Measurements from ENCODE around the gene RBP5.
"Not testable (repeated sequence)": the region's sequence is repeated elsewhere in the genome, so short reads cannot be mapped to it uniquely, and the experiment has no call there.

RBP5 gene

GRCh38 chr12:7122811-7123769 lies 5.6 kb downstream of the RBP5 start:
- no peak for DNase-seq

DNA sequence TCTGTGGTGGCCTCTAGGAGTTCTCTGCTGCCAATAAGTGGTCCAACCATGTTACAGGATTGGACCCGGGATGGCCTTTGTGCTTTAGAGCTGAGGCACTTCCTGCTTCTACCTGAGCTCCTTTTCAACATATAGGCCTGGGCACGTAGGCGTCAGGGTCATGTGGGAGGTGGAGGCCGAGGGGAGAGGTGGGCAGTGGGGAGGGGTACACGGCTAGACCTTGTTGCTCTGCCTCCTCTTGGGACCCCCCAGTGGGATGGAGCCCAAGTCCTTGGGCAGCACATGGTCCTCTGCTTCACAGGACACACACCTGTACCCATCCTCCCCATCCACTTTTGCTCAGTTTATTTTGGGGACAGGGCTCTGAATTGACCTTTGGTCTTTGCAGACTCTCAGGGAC lies 7.4 kb downstream of the RBP5 start:
- no peak for DNase-seq

DNA sequence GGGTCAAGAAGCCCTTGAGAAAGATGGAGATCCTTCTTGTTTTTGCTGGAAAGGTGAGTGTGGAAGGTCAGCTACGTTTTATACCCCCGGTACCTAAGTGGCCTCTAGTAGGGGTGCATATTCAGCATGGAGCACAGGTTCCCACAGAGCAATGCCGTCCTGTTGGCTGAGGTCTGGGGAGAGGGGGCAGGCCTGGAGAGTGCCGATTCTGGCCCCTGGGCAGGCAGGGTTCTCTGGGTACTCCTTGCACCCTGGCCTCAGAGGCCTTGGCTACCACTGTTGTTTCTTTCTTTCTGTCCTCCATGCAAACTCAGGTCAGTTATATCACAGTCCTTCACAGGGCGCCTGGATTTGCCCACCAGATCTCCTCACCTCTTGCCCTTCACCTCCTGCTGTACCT lies 8.5 kb downstream of the RBP5 start:
- no peak for DNase-seq

DNA sequence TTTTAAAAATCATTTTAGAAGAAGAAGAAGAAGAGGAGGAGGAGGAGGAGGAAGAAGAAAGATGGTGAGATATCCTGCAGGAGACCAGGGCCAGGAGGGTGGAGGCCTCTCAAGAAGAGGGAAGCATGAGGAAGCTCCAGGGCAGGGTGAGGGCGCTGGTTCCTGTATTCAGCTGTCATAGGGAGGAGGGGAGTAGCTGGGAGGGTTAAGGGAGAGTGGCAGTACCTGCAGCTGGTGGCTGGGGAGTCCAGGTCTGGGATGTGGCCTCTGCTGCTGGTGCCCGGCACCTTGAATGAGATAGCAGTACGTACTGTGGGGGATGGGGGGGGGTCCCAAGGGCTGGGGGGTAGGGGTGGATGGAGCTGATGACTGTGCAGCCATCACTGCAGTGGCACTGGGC lies 9.8 kb downstream of the RBP5 start:
- no peak for DNase-seq

DNA sequence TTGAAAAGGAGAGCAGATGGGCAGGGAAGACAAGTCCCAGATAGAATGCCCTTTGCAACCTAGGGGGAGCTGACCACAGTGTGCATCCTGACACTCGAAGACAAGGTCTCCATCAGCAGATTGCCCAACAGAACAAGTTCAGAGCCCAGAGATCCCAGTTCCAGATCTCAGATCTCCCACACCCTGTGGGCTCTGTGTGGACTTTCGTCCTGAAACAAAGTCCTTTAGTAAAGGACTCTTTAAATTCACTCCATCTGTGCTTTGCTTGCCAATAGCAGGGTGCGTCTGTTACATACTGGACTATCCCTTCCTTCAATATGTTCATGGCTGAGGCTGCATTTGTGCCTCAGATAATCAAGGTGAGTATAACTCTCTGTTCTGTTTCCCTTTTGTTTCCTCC lies 11.0 kb downstream of the RBP5 start:
- DNase-seq, result no peak

DNA sequence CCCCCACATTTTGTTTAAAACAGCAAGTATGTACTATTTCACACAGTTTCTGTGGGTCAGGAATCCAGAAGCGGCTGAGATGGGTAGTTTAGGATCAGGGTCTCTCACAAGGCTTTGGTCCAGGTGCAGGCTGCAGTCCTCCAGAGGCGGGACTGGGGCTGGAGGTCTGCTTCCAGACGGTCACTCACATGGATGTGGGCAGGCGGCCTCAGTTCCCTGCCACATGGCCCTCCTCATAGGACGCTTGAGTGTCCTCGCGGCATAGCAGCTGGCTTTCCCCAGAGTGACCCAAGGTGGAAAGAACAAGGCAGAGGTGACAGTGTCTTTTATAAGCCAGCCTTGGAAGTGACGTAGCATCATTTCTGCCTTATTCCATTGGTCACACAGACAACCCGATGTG lies 11.8 kb downstream of the RBP5 start:
- no peak for DNase-seq

DNA sequence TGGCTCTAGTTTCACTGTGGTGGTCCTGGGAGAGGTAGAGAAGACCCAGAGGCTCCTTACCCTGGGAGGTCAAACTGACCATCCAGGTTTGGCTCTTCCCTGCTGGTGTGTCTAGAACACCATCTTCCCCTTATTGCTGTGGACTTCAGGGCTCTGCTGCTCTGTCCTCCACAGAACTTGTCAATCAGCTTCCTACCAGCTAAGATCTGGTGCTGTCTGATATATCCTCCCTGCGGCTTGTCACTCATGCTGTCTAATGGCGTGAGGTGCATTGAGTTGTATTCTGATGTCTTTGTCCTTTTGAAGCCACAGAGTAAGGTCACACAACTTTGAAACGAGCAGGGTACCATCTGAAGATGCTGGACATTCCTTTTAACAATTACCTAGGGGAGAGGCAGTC lies 12.5 kb downstream of the RBP5 start:
- no peak for DNase-seq

DNA sequence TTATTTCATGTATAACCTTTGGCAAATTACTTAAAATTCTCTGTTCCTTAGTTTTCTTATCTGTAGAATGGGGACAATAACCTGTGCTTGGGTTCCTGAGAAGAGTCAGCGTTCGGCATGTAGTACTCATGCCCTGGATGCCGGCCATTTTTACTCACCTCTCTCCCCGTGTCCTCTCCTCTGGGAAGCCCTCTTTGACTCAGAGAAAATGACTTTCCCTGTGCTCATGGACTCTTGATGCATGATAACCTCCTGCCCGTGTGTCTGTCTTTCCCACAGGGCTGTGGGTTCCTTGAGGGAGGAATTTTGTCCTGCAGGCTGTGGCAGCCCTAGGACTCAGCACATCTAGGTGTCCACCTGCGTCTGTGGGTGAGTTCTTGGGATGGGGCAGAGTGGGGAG lies 13.8 kb downstream of the RBP5 start:
- no peak for DNase-seq

- no peak for DNase-seq
Measured at GRCh38 chr12:7114008-7114407, 14.7 kb downstream of the RBP5 start.

DNA sequence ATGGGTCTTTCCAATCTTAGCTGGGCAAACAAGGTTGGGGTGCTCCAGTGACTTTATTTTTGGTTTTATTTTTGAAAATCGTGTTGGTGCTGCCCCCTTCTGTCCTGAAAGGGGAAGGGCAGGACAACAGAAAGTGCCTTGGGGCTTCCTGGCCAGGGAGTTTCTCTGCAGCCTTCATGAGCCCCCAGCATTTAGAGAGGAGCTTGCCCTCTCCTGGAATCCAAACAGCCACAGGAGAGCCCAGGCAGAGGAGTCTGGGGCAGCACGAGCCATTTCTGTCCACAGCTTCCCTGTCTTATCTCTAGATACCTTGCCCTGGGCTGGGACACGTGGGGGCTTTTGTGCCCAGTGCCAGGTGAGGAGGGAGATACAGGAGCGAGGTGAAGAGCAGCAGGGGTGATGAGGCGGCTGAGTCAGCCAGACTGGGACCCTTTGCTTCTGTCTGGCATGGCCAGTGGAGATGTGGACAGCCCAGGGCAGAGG lies 15.3 kb downstream of the RBP5 start:
- DNase-seq, result peak in 3 of 5 donors; percentile 10 to 55 (median 31)

DNA sequence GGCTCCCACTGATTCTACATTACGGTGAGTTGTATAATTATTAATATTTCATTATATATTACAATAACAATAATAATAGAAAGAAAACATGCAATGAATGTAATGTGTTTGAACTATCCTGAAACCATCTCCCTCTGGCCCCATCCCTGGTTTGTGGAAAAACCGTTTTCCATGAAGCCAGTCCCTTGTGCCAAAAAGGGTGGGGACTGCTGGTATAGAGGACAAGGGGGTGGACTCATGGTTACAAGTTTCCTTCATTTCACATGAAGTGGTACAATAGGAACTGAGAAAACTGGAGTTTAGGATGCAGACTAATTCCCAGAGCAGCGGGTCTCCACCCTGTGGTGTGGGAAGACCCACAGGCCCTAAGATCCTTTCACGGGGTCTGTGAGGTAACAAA lies 16.6 kb downstream of the RBP5 start:
- no peak for DNase-seq

- DNase-seq, result no peak
Measured at GRCh38 chr12:7110661-7111060, 18.0 kb downstream of the RBP5 start.

- DNase-seq, result no peak
Measured at GRCh38 chr12:7109572-7109920, 19.1 kb downstream of the RBP5 start.

- peak; percentile 54 to 75 (median 67) for DNase-seq
Measured at GRCh38 chr12:7108796-7109571, 19.7 kb downstream of the RBP5 start, which contains the start of gene C1RL. C1RL (minus strand) TSS chr12:7109214; CDS start chr12:7109180, 34 bp downstream.

DNA sequence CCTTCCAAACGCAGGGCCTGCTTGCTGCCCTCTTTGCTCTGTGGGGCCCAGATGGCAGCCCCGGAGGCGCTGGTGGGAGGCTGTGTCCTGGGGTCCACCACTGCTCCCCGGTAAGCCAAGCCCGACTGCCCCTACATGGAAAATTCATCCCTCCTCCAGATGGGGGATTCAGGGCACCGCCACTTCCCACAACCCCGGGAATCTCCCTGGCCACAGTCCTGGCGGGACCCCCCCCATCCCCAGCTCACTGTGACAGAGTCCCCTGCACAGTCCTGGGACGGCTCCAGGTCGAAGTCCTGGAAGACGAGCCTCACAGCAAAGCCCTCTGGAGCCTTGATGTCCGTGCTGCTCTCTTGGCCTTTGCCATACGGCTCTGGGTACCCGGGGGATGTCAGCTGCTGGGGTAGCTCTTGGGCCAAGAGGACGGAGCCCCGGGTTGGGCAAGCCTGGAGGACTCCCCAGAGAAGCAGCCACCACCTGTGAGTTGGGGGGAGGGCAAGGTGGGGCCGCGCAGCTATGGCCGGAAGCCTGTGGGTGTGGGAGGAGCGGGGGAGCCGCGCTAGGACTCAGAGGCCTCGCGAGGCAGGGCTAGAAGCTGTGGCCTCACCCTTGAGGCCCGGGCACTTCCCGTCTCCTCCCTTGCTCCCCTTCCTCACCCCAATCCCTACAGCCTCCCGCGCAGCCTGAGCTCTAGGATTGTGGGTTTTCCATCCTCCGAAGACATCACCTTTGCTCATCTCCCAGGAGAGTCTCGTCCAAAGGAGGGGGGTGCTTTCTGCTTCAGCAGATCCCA lies 20.5 kb downstream of the RBP5 start:
- peak; percentile 50 to 88 (median 61) for DNase-seq

DNA sequence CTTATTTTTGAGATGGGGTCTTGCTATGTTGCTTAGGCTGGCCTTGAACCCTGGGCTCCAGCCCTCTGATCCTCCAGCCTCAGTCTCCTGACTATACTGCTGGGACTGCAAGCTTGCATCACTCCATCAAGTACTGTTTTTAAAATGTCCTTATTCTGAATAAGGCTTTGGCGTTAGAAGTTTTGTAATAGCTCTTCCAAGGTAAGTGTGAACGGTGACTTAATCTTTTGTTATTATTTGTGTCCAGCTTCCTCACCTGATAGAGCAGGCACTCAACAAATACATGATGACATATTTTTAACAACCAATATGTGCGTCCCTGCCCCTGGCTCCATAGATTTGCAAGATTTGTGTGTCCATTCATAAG lies 21.1 kb downstream of the RBP5 start:
- DNase-seq, result peak in 1 of 5 donors; percentile 14

GRCh38 chr12:7107181-7107580 lies 21.5 kb downstream of the RBP5 start:
- DNase-seq, result not testable (repeated sequence)

- DNase-seq, result no peak
Measured at GRCh38 chr12:7106082-7106481, 22.6 kb downstream of the RBP5 start.

- no peak for DNase-seq
Measured at GRCh38 chr12:7103837-7104584, 24.7 kb downstream of the RBP5 start.

DNA sequence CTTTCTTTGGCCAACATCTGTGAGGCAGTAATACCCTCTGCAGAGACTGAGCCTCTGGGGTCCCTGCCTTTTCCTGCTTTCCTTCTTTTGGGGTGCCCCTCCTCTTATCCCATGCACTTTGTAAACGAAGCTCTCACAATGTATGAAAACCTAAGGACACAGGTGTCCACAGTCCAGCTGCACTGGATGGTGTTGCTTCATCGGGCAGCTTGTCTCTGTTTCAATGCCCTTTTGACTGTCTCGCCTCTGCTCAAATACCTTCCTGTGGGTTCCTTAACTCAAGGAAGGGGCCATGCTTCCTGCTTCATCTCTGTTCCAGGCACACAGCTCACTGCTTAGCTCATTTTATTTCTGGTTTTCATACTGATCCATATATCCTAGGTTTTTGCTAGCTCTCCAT lies 26.1 kb downstream of the RBP5 start:
- DNase-seq, result no peak

DNA sequence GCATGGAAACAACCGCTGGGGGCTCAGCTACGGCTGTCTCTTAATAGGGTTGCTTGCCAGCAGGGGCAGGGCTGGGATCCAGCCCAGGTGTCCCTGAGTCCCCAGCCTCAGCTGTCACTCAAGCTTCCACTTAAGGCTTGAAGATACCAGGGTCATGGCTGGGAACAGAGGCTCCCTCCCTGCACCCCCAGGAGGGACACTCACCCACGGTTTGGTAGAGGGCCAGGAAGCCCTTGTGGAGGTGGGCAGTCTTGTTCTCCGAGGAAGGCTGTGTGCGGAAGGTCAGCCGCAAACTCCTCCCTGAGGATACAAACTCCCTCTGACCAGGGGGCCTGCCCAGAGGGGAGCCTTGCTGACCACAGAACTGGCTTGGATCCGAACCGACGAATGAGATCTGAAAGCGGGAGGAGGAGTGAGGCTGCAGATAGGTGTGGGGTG lies 27.0 kb downstream of the RBP5 start:
- DNase-seq, result no peak

DNA sequence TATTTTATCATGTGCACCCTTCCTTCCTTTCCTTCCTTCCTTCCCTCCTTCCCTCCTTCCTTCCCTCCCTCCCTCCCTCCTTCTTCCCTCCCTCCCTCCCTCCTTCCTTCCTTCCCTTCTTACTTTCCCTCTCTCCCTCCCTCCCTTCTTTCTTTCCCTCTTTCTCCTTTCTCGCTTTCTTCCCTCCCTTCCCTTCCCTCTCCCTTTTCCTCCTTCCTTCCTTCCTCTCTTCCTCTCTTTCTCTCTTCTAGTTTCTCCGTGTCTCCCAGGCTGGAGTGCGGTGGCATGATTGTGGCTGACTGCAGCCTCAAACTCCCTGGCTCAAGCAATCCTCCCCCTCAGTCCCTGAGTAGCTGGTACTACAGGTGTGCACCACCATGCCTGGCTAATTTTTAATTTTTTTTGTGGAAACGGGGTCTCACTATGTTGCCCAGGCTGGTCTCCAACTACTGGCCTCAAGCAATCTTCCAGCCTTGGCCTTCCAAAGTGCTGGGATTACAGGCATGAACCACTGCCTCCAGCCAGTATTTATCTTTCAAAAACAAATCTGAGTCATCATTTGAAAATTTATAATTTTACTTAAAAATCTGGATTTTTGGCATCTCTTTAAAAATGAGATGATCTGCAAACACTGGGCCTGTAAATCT lies 27.5 kb downstream of the RBP5 start:
- DNase-seq, result no peak

All from T-helper 1 cell (primary cell).